Glomerular visceral epithelial cell (primary cell): ENCODE measurements around the gene EPHA10.
"Not testable (repeated sequence)": the region's sequence is repeated elsewhere in the genome, so short reads cannot be mapped to it uniquely, and the experiment has no call there.

ENCODE experiments used
- DNase-seq: peaks from one replicate; pipeline ENCODE4 v3.0.0-alpha.2; 2016; ENCODE audit errors: extremely low spot score

EPHA10 gene

GRCh38 chr1:37716321-37716720, 48.6 kb downstream of the EPHA10 start:
- no peak for DNase-seq

GRCh38 chr1:37714689-37715088, 50.2 kb downstream of the EPHA10 start:
- DNase-seq = no peak

- DNase-seq = no peak
These were observed 50.7 kb downstream of the EPHA10 start for GRCh38 chr1:37714226-37714625.

GRCh38 chr1:37708471-37708870, 56.4 kb downstream of the EPHA10 start:
- no peak for DNase-seq

DNA sequence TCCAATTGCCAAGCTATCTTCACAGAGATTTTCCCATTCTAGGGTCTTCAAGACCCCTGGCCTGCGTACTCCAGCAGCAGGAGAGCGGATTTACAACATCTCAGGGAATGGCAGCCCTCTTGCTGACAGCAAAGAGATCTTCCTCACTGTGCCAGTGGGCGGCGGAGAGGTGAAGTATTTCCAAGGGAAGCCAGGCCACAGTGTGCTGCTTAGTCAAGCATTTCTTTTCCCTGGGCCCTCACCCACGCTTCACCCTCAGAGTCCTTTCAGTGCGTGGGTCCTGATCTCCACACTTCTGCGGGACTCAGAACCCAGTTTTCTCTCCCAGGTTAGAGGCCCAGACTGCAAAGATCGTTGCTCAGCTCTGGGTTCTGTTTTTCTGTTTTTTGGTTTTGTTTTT, 59.5 kb downstream of the EPHA10 start:
- no peak for DNase-seq

- no peak for DNase-seq
These were observed 60.0 kb downstream of the EPHA10 start for GRCh38 chr1:37704966-37705365.

GRCh38 chr1:37703061-37703460, 61.9 kb downstream of the EPHA10 start:
- no peak for DNase-seq

DNA sequence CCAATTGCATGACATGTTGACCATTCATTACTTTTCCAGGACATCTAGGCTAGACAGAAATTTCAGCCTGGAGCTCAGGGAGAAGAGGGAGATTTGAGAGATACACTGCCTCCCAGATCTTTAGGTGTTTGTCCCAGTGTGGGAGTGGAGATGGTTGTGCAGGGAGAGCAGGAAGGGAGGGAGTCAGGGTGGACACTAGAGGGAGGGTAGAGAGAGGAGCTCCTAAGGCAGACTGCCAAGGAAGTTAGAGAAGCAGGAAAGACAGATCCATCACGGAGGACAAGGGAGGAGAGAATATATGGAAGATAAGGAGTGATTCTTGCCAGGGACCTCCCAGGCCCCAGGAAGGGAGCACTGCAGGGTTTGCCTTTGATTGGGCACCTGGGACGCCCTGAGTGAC, 63.9 kb downstream of the EPHA10 start:
- DNase-seq = no peak

DNA sequence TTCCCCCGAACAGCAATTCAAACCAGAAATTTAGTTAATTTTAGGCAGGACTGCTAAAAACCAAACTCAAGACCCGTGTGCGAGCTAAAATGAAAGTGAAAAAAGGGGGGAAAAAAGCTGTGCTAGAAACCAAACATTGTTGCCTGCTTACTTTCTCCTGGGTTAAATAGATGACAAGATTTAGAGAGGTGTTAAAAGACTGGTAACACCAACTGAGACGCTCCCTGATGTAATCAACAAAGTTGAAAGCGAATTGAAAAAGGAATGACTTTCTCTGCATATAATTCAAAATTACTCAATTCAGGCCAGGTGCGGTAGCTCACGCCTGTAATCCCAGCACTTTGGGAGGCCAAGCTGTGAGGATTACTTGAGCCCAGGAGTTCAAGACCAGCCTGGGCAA, 65.8 kb downstream of the EPHA10 start:
- DNase-seq = no peak

DNA sequence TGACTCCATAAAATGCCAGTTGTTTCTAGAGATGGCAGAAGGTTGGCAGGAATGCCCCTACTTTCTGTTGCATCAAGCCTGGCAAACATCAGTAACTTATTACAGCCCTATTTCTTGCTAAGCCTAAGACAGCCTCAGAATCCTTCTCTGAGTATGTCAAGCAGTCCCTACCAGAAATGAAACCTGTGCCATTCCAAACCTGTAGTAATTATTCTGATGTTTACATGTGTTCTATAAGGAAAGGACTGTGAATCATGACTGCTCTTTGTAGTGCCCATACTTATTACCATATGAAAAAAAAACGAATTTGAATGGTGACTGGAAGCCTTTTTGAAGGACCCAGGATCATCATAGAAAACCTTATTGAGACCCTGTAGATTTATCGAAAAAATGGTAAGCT, 67.2 kb downstream of the EPHA10 start:
- DNase-seq = no peak

GRCh38 chr1:37697090-37697489, 67.8 kb downstream of the EPHA10 start:
- DNase-seq = no peak

- DNase-seq = no peak
These were observed 72.1 kb downstream of the EPHA10 start for GRCh38 chr1:37692834-37693175.

DNA sequence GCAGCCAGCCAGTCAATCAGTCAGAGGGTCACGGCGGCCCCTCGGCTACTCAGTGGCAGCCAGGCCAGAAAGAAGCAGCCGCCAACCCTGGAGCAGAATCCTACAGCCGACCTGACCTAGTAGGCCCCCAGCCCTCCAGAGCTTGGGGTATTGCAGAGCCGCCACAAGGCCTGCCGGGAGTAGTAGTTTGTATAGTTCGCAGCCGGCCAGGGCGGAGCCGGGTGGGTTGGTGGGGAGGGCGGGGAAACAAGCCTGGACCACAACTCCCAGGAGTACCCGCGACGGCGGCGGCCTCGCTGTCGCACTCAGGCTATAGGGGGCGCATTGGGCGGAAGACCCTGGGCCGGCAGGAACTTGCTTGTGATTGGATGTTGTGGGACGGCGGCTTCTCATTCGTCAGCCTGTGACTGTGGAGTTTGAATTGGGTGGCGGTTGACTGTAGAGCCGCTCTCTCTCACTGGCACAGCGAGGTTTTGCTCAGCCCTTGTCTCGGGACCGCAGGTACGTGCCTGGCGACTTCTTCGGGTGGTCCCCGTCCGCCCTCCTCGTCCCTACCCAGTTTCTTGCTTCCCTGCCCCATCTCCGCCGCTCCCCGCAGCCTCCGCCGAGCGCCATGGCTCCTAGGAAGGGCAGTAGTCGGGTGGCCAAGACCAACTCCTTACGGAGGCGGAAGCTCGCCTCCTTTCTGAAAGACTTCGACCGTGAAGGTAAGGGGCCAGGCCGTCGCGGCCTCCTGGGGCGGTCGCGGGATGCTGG, 72.7 kb downstream of the EPHA10 start, which contains the start of gene CDCA8:
TSS of gene CDCA8 (plus strand) at position 439 of the 756 bp plus-strand sequence. CDS start at position 614, 175 bp downstream.
- peak; percentile 98 for DNase-seq

DNA sequence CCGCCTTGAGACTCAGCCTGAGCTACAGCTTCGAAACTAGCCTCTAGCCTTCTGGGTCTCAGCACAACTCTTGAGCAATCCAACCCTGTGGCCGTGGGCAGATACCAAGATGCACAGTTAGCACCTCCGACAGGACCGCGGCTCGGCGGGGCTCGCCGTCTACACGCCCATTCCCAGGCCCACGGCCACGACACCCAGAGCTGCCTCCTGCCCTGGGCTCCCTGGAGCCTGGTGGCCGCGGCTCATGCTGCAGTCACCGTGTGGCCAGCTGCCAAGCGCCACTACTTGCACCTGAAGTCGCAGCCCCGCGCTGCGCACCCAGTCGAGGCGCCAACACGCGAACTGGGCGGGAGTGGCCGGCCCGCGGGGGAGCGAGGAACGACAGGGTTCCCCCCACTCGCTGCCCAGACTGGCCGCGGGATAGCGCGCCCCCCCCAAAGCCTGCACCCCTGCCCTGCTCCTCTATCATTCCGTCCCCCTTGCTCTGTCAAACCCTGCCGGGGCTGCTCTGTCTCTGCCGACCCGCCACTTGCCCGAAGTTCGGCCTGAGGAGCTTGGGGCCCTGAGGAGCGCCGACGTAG, 73.3 kb downstream of the EPHA10 start:
- DNase-seq = peak; percentile 40

- DNase-seq = no peak
These were observed 76.0 kb downstream of the EPHA10 start for GRCh38 chr1:37688926-37689325.

- not testable (repeated sequence) for DNase-seq
These were observed 77.2 kb downstream of the EPHA10 start for GRCh38 chr1:37687764-37688163.

- no peak for DNase-seq
These were observed 79.2 kb downstream of the EPHA10 start for GRCh38 chr1:37685722-37686121.

DNA sequence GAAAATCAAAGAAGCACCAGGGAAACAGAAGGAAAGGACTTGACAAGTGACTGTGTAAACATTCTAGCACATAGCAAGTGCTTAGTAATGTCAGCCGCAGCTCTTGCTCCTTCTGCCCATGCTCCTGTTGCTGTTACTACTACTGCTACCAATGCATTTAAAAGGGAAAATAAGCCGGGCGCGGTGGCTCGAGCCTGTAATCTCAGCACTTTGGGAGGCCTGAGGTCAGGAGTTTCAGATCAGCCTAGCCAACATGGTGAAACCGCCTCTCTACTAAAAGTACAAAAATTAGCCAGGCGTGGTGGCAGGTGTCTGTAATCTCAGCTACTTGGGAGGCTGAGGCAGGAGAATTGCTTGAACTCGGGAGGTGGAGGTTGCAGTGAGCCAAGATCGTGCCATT, 80.7 kb downstream of the EPHA10 start:
- DNase-seq = not testable (repeated sequence)

- peak; percentile 54 for DNase-seq
These were observed 82.5 kb downstream of the EPHA10 start for GRCh38 chr1:37682334-37682987.

DNA sequence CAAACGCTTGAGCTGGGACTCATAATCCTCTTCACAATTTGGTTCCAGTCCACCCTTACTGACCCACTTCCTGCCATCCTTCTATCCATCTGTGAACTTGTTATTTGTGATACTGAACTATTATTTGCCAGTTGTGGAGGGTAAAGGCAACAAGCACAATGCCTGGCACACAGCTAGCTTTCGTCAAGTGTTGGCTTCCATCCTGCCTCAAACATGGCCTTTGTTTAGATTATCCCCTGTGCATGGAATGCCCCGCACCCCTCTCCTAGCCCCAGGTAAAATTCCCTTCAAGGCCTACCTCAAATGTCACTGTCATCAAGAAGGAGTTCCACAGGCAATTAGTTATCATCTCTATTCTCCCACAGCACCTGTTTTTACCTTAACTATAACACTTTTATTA, 84.0 kb downstream of the EPHA10 start:
- no peak for DNase-seq

DNA sequence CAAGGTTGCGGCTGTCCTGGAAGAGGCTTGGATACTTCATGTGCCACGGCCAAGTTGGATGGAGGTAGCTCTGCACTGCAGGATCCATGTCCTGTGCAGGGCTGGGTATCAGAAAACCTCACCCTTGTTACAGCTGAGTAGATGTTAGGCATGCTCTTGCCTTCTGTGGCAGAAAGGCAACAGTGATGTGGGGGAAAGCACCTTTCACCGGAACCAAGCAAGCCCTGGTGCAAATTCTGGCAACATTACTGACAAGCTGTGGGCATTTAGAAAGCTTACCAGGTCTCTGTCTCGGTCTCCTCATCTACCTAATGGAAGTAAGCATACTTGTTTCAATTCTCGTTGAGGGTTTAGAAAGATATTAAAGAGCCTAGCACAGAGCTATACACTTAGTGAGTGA, 87.1 kb downstream of the EPHA10 start:
- DNase-seq = no peak

GRCh38 chr1:37677143-37677439, 87.8 kb downstream of the EPHA10 start:
- no peak for DNase-seq
